T-cell (primary cell): ENCODE results near the gene PDE10A. TPM values are rescaled to one million over a fixed set of nuclear protein-coding genes. Genes with fewer than 3 reads are reported as not detected.
"Not testable (repeated sequence)": the region's sequence is repeated elsewhere in the genome, so short reads cannot be mapped to it uniquely, and the experiment has no call there.

Experiments used
- ATAC-seq, 4 experiments: fragments of 200-7000 bp in 3 of 4; fragments of 150-1000 bp in 1 of 4; cut with Tn5 transposase; replicated peaks in 1 of 4; 1 replicate in 3 of 4; 2 replicates in 1 of 4; pipeline ENCODE4 v1.10.0; 2021; ENCODE audit warnings: moderate library complexity in 3 of 4, mild to moderate bottlenecking in 2 of 4, moderate number of reproducible peaks in 1 of 4
- CTCF ChIA-PET, 2 donors: fragments of 300-600 bp; sonication (Branson Sonifier 250); formaldehyde crosslinking; loops; one replicate each; lab custom pipeline; 2022; ENCODE audit warnings: antibody characterized with exemption in 2 of 2; lab: Charles Lee
- POLR2A ChIA-PET, 2 donors: fragments of 300-600 bp; sonication (Branson Sonifier 250); formaldehyde crosslinking; loops; one replicate each; lab custom pipeline; 2022; ENCODE audit warnings: antibody characterized with exemption in 2 of 2; lab: Charles Lee
- DNase-seq, 35 experiments: peaks; one replicate each; pipeline versions ENCODE4 v3.0.0 to v3.0.0-alpha.2; 2013 to 2023
- H3K27ac ChIP-seq: one replicate; pipeline ENCODE4 v1.5.1; 2013; ENCODE audit warnings: low read length
- H3K27me3 ChIP-seq, 2 experiments: replicated peaks in 1 of 2; 1 replicate in 1 of 2; 2 replicates in 1 of 2; pipeline versions ENCODE4 v1.6.1 to v1.7.0; 2013; ENCODE audit warnings: low read length in 1 of 2, mixed read lengths in 1 of 2; ENCODE audit not compliant: control insufficient read depth in 2 of 2, insufficient read depth in 2 of 2; ENCODE audit errors: extremely low read depth in 1 of 2
- H3K36me3 ChIP-seq, 2 donors: 1 replicate in 1 of 2; 2 replicates in 1 of 2; pipeline versions ENCODE4 v1.6.1 to v1.7.0; 2013; ENCODE audit warnings: low read length in 1 of 2; ENCODE audit not compliant: control insufficient read depth in 2 of 2, insufficient read depth in 1 of 2; ENCODE audit errors: extremely low read depth in 1 of 2
- H3K4me1 ChIP-seq, 2 experiments: 1 replicate in 1 of 2; 2 replicates in 1 of 2; pipeline versions ENCODE4 v1.6.1 to v1.7.0; 2013; ENCODE audit warnings: low read length in 2 of 2, mixed read lengths in 1 of 2; ENCODE audit not compliant: insufficient read depth in 2 of 2, control insufficient read depth in 1 of 2; ENCODE audit errors: extremely low read depth in 1 of 2
- H3K4me3 ChIP-seq, 2 donors: 1 replicate in 1 of 2; 2 replicates in 1 of 2; pipeline versions ENCODE4 v1.5.1 to v1.7.0; 2013; ENCODE audit warnings: mild to moderate bottlenecking in 2 of 2, low read length in 1 of 2, moderate library complexity in 1 of 2; ENCODE audit not compliant: control insufficient read depth in 1 of 2; ENCODE audit errors: extremely low read depth in 1 of 2
- H3K9me3 ChIP-seq: 2 replicates; pipeline ENCODE4 v1.7.0; 2013
- H3K27ac Mint-ChIP-seq, 2 donors: one replicate each; pipeline ENCODE4 v1.8.0; 2020 to 2021; ENCODE audit warnings: mild to moderate bottlenecking in 2 of 2, mixed read lengths in 2 of 2
- H3K27me3 Mint-ChIP-seq, 2 donors: one replicate each; pipeline ENCODE4 v1.8.0; 2021 to 2022; ENCODE audit warnings: mixed read lengths in 2 of 2
- H3K36me3 Mint-ChIP-seq: one replicate; pipeline ENCODE4 v1.8.0; 2021; ENCODE audit warnings: mixed read lengths
- H3K4me1 Mint-ChIP-seq, 3 donors: one replicate each; pipeline ENCODE4 v1.8.0; 2020 to 2022; ENCODE audit warnings: mixed read lengths in 3 of 3, mild to moderate bottlenecking in 1 of 3
- H3K4me3 Mint-ChIP-seq, 3 donors: one replicate each; pipeline ENCODE4 v1.8.0; 2020 to 2022; ENCODE audit warnings: mild to moderate bottlenecking in 3 of 3, mixed read lengths in 3 of 3, moderate library complexity in 3 of 3
- H3K9me3 Mint-ChIP-seq, 3 donors: one replicate each; pipeline ENCODE4 v1.8.0; 2020 to 2022; ENCODE audit warnings: mixed read lengths in 3 of 3
- WGBS: methylation state at CpG from one replicate; pipeline ENCODE4 v1.1.5; 2013; ENCODE audit warnings: missing lambda C conversion rate; ENCODE audit not compliant: insufficient coverage; 5-methylcytosine and 5-hydroxymethylcytosine counted together
- total RNA-seq, 35 experiments: library from RNA in 6 of 35; stranded (reverse) in 6 of 35; fragments of 120-200 nt in 1 of 35; gene quantifications; one replicate each; pipeline versions ENCODE4 v1.2.1 to v1.2.4 and lab custom pipeline; 2013 to 2026

The PDE10A gene
- total RNA-seq, 5 donors from 2014 or later (not counting 1 experiment from before 2014, with no cell fraction given) = 0.12 TPM; not detected in 4

GRCh38 chr6:165627366-165627765, 35.7 kb downstream of the PDE10A start:
- Mint-ChIP-seq H3K27me3 (no peaks in the 10 kb centered on the region), H3K4me3 (no peak overlapping the region), H3K4me1 (peaks cover 0 to 3% (median 0%) of the 10 kb centered on the region in 3 donors), H3K36me3 (no peaks in the 10 kb centered on the region), H3K27ac (no peak overlapping the region), H3K9me3 (peaks cover 2 to 8% (median 3%) of the 10 kb centered on the region in 3 donors)
- Histone ChIP-seq H3K36me3 (no peaks in the 10 kb centered on the region), H3K27ac (no peak overlapping the region), H3K9me3 (no peaks in the 10 kb centered on the region), H3K4me1 (peaks cover 0 to 2% of the 10 kb centered on the region in 2 experiments), H3K4me3 (no peak overlapping the region), H3K27me3 (peaks cover 0 to 2% of the 10 kb centered on the region in 2 experiments)
- no CpG with 5 or more reads among the region's 4 CpGs for WGBS
- no peak for ATAC-seq
- no peak for DNase-seq
- POLR2A ChIA-PET = no interaction called here
- CTCF ChIA-PET = no interaction called here

- WGBS = 60% methylated on average over 1 of the region's 6 CpGs
- ChIA-PET POLR2A (no interaction called here), CTCF (interaction anchor here in 1 of 2 donors (0.6 kb wide), 1 partner anchor 216 kb away, joined by 3 read pairs; no protein-coding TSS in a partner anchor)
- no peak overlapping the region for H3K27ac Mint-ChIP-seq
- peaks cover 0 to 2% of the 10 kb centered on the region in 2 experiments for H3K27me3 ChIP-seq
- H3K4me1 ChIP-seq = no peaks in the 10 kb centered on the region
- H3K4me3 Mint-ChIP-seq = no peak overlapping the region
- no peak for ATAC-seq
- H3K27me3 Mint-ChIP-seq = no peaks in the 10 kb centered on the region
- no peak overlapping the region for H3K4me3 ChIP-seq
- H3K36me3 ChIP-seq = no peaks in the 10 kb centered on the region
- no peak overlapping the region for H3K27ac ChIP-seq
- H3K4me1 Mint-ChIP-seq = no peaks in the 10 kb centered on the region
- no peak for DNase-seq
- H3K9me3 Mint-ChIP-seq = peaks cover 2 to 8% (median 3%) of the 10 kb centered on the region in 3 donors
- H3K36me3 Mint-ChIP-seq = no peaks in the 10 kb centered on the region
- no peaks in the 10 kb centered on the region for H3K9me3 ChIP-seq
Measured at GRCh38 chr6:165626711-165627110, 36.3 kb downstream of the PDE10A start.

- no peak overlapping the region for H3K4me3 ChIP-seq
- no peaks in the 10 kb centered on the region for H3K9me3 ChIP-seq
- H3K27ac ChIP-seq = no peak overlapping the region
- no peak for ATAC-seq
- 89% methylated on average over 5 of the region's 6 CpGs for WGBS
- H3K36me3 Mint-ChIP-seq = no peaks in the 10 kb centered on the region
- ChIA-PET CTCF (no interaction called here), POLR2A (no interaction called here)
- peaks cover 0 to 5% of the 10 kb centered on the region in 2 experiments for H3K27me3 ChIP-seq
- H3K4me1 ChIP-seq = no peaks in the 10 kb centered on the region
- H3K27me3 Mint-ChIP-seq = no peaks in the 10 kb centered on the region
- H3K36me3 ChIP-seq = no peaks in the 10 kb centered on the region
- no peak overlapping the region for H3K4me3 Mint-ChIP-seq
- DNase-seq = no peak
- H3K9me3 Mint-ChIP-seq = peaks cover 2 to 8% (median 3%) of the 10 kb centered on the region in 3 donors
- H3K27ac Mint-ChIP-seq = no peak overlapping the region
- H3K4me1 Mint-ChIP-seq = no peaks in the 10 kb centered on the region
Measured at GRCh38 chr6:165624871-165625639, 38.0 kb downstream of the PDE10A start.

- peaks cover 2 to 8% (median 3%) of the 10 kb centered on the region in 3 donors for H3K9me3 Mint-ChIP-seq
- no peak overlapping the region for H3K4me3 ChIP-seq
- no peaks in the 10 kb centered on the region for H3K36me3 ChIP-seq
- no peaks in the 10 kb centered on the region for H3K9me3 ChIP-seq
- no peak overlapping the region for H3K27ac ChIP-seq
- no peak overlapping the region for H3K4me3 Mint-ChIP-seq
- H3K27me3 ChIP-seq = peaks cover 0 to 5% of the 10 kb centered on the region in 2 experiments
- WGBS = 69% methylated on average over 3 of the region's 7 CpGs
- POLR2A ChIA-PET = no interaction called here
- no peak overlapping the region for H3K27ac Mint-ChIP-seq
- H3K36me3 Mint-ChIP-seq = no peaks in the 10 kb centered on the region
- DNase-seq = no peak
- no peaks in the 10 kb centered on the region for H3K4me1 Mint-ChIP-seq
- H3K4me1 ChIP-seq = no peaks in the 10 kb centered on the region
- H3K27me3 Mint-ChIP-seq = no peaks in the 10 kb centered on the region
- no peak for ATAC-seq
- CTCF ChIA-PET = no interaction called here
Measured at GRCh38 chr6:165621940-165622339, 41.1 kb downstream of the PDE10A start.

- H3K9me3 Mint-ChIP-seq, H3K4me1 Mint-ChIP-seq, H3K4me3 Mint-ChIP-seq, H3K36me3 Mint-ChIP-seq, CTCF ChIA-PET, H3K4me3 ChIP-seq, H3K27me3 Mint-ChIP-seq, H3K4me1 ChIP-seq, DNase-seq, H3K9me3 ChIP-seq, H3K27ac Mint-ChIP-seq, ATAC-seq, H3K36me3 ChIP-seq, POLR2A ChIA-PET, H3K27me3 ChIP-seq, H3K27ac ChIP-seq: not testable (repeated sequence)
- WGBS = 100% methylated on average over 2 of the region's 4 CpGs
Measured at GRCh38 chr6:165618891-165619290, 44.1 kb downstream of the PDE10A start.

- Mint-ChIP-seq H3K36me3 (no peaks in the 10 kb centered on the region), H3K9me3 (peaks cover 0 to 7% (median 0%) of the 10 kb centered on the region in 3 donors), H3K4me3 (no peak overlapping the region), H3K27me3 (no peaks in the 10 kb centered on the region), H3K27ac (no peak overlapping the region), H3K4me1 (peaks cover 0 to 4% (median 0%) of the 10 kb centered on the region in 3 donors)
- Histone ChIP-seq H3K27ac (no peak overlapping the region), H3K4me3 (no peak overlapping the region), H3K4me1 (no peaks in the 10 kb centered on the region), H3K27me3 (peaks cover 0 to 7% of the 10 kb centered on the region in 2 experiments), H3K36me3 (no peaks in the 10 kb centered on the region), H3K9me3 (no peaks in the 10 kb centered on the region)
- DNase-seq = no peak
- no peak for ATAC-seq
- ChIA-PET CTCF (no interaction called here), POLR2A (no interaction called here)
- 86% methylated on average over 2 of the region's 4 CpGs for WGBS
Measured at GRCh38 chr6:165618241-165618640, 44.8 kb downstream of the PDE10A start.
